Measurements from ENCODE around the gene OGFR.
A peak's percentile ranks its signal among the peaks of the same experiment; 100 is the strongest.

Gene OGFR

GRCh38 chr20:62856931-62857619 lies 52.4 kb downstream of the OGFR start:
- Histone ChIP-seq H3K9me3 (ENCODE audit: insufficient read depth, low read depth, low read length) (no peaks in the 10 kb centered on the region), H3K9ac (ENCODE audit: low read depth, low read length) (no peak overlapping the region), H3K27ac (ENCODE audit: low read length) (no peak overlapping the region), H3K4me3 (ENCODE audit: low read length) (no peak overlapping the region), H3K4me1 (ENCODE audit: insufficient read depth, low read length) (peaks cover 9% of the 10 kb centered on the region; the same call in 1 of the 2 replicates), H3K27me3 (ENCODE audit: insufficient read depth, low read length) (peaks cover 10% of the 10 kb centered on the region; the same call in 1 of the 2 replicates), H3K36me3 (ENCODE audit: insufficient read depth, low read depth, low read length) (peaks cover 46% of the 10 kb centered on the region)

DNA sequence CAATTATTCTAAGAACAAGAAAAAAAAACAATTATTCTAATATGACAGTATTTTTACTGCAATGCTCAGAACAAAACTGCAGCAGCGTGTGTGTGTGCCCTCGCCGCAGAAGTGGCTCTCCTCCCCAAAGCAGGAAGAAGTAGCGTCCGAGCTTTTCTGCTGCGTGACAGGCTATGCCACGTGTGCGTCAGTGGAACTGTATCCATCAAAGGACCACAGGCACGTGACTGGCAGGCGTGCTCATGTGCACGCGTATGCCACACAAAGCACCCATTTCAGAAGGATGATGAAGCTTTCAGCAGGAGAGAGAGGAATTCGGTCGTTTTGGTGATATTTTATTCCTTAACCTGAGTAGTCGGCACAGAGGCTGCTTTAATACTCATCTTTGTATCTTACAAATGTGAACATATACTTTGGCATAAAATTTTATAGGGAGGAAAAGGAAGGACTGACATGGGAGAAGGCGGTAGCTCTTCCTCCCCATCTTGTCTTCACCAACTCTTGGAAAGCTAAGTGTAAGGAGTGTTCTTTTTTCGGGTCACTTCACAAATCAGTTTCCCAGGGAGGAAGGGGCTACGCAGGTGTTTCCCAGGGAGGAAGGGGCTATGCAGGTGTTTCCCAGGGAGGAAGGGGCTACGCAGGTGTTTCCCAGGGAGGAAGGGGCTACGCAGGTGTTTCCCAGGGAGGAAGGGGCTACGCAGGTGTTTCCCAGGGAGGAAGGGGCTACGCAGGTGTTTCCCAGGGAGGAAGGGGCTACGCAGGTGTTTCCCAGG lies 53.6 kb downstream of the OGFR start:
- Histone ChIP-seq H3K4me3 (ENCODE audit: low read length) (no peak overlapping the region), H3K36me3 (ENCODE audit: insufficient read depth, low read depth, low read length) (peaks cover 36% of the 10 kb centered on the region), H3K27me3 (ENCODE audit: insufficient read depth, low read length) (peaks cover 10% of the 10 kb centered on the region; the same call in 1 of the 2 replicates), H3K4me1 (ENCODE audit: insufficient read depth, low read length) (peaks cover 9% of the 10 kb centered on the region; the same call in 1 of the 2 replicates), H3K27ac (ENCODE audit: low read length) (no peak overlapping the region), H3K9ac (ENCODE audit: low read depth, low read length) (no peak overlapping the region), H3K9me3 (ENCODE audit: insufficient read depth, low read depth, low read length) (no peaks in the 10 kb centered on the region)

GRCh38 chr20:62859721-62860120 lies 55.1 kb downstream of the OGFR start:
- Histone ChIP-seq H3K4me1 (ENCODE audit: insufficient read depth, low read length) (peaks cover 9% of the 10 kb centered on the region; the same call in 1 of the 2 replicates), H3K27ac (ENCODE audit: low read length) (no peak overlapping the region), H3K9ac (ENCODE audit: low read depth, low read length) (no peak overlapping the region), H3K27me3 (ENCODE audit: insufficient read depth, low read length) (peaks cover 10% of the 10 kb centered on the region; the same call in 1 of the 2 replicates), H3K9me3 (ENCODE audit: insufficient read depth, low read depth, low read length) (no peaks in the 10 kb centered on the region), H3K4me3 (ENCODE audit: low read length) (peak overlapping the region; percentile 65; the same call in 1 of the 2 replicates), H3K36me3 (ENCODE audit: insufficient read depth, low read depth, low read length) (peaks cover 22% of the 10 kb centered on the region)

DNA sequence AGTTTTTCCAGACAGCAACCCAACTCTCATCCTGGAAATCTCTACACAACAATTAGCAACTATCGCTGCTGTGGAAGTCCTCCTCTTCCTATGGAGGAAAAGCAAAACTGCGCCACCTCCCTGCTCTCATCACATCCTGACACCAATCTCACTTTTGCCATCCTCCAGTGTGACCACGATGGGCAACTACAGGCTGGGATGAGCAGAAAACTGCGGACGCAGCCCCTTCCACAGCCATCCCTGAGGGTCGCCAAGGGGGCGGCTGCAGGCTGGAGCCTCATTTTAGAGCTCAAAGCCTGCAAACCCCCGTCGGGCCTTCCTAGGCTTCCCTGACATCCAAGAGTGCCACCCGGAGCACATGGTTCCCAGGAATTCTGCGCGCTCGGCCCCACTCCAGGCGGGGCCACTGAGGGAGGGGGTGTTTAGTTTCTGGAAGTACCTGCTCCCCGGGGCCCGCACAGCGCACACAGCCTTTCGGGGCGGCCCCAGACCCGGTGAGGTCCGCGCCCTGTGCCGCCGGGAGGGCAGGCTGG lies 55.8 kb downstream of the OGFR start:
- Histone ChIP-seq H3K9ac (ENCODE audit: low read depth, low read length) (peak overlapping the region; percentile 39; the same call in 1 of the 2 replicates), H3K27ac (ENCODE audit: low read length) (no peak overlapping the region), H3K27me3 (ENCODE audit: insufficient read depth, low read length) (peaks cover 10% of the 10 kb centered on the region; the same call in 1 of the 2 replicates), H3K4me1 (ENCODE audit: insufficient read depth, low read length) (peaks cover 9% of the 10 kb centered on the region; the same call in 1 of the 2 replicates), H3K9me3 (ENCODE audit: insufficient read depth, low read depth, low read length) (no peaks in the 10 kb centered on the region), H3K4me3 (ENCODE audit: low read length) (peak overlapping the region; percentile 65), H3K36me3 (ENCODE audit: insufficient read depth, low read depth, low read length) (peaks cover 14% of the 10 kb centered on the region)

DNA sequence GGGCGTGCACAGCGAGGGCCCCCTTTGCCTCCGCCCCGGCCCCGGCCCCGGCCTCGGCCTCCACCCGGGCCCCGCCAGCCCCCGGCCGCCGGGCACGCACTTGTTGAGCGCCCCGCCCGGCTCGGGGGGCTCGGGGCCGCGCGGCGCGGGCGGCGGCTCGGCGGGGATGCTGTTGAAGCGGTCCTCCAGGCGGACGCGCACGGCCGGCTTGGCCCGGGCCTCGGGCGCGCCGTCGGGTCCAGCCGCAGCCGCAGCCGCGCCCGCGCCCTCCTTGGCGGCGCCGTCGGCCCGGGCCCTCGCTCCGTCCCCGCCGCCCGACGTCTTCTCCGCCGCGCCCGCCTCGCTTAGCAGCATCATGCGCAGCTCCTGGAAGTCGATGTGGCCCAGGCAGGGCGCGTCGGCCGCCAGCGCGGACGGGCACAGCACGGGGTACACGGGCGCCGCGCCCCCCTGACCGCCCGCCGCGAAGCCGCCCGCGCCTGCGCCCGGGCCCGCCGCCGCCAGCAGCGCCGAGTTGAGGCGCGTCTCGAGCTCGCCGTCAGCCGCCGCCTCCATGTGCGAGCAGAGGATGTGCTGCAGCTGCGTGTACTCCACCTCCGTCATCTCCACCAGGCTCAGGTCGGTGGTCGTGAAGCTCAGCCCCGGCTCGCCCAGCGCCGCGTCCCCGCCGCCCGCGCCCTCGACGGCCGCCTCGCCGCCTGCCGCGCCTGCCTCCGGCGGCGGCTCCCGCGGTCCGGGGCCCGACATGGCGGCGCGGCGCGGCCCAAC lies 56.5 kb downstream of the OGFR start:
- H3K9ac ChIP-seq (ENCODE audit: low read depth, low read length) = no peak overlapping the region
- peak overlapping the region; percentile 65; the same call in 1 of the 2 replicates for H3K4me3 ChIP-seq (ENCODE audit: low read length)
- peaks cover 11% of the 10 kb centered on the region for H3K36me3 ChIP-seq (ENCODE audit: insufficient read depth, low read depth, low read length)
- H3K4me1 ChIP-seq (ENCODE audit: insufficient read depth, low read length) = peaks cover 9% of the 10 kb centered on the region; the same call in 1 of the 2 replicates
- no peak overlapping the region for H3K27ac ChIP-seq (ENCODE audit: low read length)
- no peaks in the 10 kb centered on the region for H3K9me3 ChIP-seq (ENCODE audit: insufficient read depth, low read depth, low read length)
- peaks cover 10% of the 10 kb centered on the region; the same call in 1 of the 2 replicates for H3K27me3 ChIP-seq (ENCODE audit: insufficient read depth, low read length)

- Histone ChIP-seq H3K36me3 (ENCODE audit: insufficient read depth, low read depth, low read length) (peaks cover 8% of the 10 kb centered on the region), H3K9me3 (ENCODE audit: insufficient read depth, low read depth, low read length) (no peaks in the 10 kb centered on the region), H3K4me3 (ENCODE audit: low read length) (peak within 1 kb of the TSS; percentile 65; the same call in 1 of the 2 replicates), H3K9ac (ENCODE audit: low read depth, low read length) (peak within 1 kb of the TSS; percentile 39; the same call in 1 of the 2 replicates), H3K4me1 (ENCODE audit: insufficient read depth, low read length) (peaks cover 9% of the 10 kb centered on the region; the same call in 1 of the 2 replicates), H3K27me3 (ENCODE audit: insufficient read depth, low read length) (peaks cover 10% of the 10 kb centered on the region; the same call in 1 of the 2 replicates), H3K27ac (ENCODE audit: low read length) (no peak within 1 kb of the TSS)
These were observed 57.2 kb downstream of the OGFR start, which contains the start of gene TCFL5 for GRCh38 chr20:62861726-62862336. TSS of gene TCFL5 (minus strand) at chr20:62861822. CDS start at chr20:62861670, 152 bp downstream.

All from iPS-20b (cell line).